NCI-H2029 treated with DMSO at 0.1 percent for 48 hours (cell line): ENCODE results near the gene SLC24A3.

ENCODE experiments used
- DNase-seq: peaks from one replicate; lab custom pipeline; 2025; lab: John Stamatoyannopoulos, UW

The SLC24A3 gene

DNA sequence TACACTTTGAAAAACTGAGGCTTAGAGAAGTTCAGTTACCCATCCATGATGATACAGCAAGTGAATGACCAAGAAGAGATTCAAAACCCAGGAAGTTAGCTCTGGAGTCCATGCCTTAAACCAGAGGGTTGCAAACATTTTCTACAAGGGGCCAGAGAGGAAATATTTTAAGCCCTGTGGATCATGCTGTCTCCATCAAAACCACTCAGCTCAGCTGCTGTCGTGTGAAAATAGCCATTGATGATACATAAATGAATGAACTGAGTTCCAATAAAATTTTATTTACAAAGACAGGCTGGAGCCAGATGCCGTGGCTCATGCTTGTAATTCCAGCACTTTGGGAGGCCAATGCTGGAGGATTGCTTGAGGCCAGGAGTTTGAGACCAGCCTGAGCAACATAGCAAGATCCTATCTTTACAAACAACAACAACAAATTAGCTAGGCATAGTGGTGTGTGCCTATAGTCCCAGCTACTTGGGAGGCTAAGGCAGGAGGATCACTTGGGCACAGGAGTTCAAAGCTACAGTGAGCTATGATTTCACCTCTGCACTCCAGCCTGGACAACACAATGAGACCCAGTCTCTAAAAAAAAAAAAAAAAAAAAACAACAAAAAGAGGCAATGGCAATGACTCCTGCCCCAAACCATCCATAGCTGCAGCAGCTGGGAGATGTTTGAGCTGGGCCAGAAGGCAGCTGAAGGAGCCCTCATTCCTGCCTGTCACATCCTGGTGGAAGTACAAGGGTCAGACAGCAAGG, 501.6 kb downstream of the SLC24A3 start:
- DNase-seq: no peak

- DNase-seq: no peak
Measured at GRCh38 chr20:19714579-19714840, 502.1 kb downstream of the SLC24A3 start.

DNA sequence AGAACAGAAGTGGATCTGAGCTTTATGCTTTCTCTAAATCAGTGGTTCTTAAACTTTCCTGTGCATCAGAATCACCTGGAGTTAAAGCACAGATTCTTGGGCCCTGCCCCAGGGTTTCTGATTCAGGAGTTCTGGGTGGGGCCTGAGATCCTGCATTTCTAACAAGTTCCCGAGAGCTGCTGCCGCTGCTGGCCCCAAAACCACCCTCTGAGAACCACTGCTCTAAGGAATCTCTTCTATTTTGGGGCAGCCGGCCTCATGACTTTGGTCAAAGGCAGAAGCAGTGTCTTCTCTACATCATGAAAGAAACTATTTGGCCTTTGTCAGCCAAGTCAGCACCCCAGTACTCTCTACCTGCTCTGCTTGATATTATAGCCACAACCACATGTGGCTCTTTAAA, 503.5 kb downstream of the SLC24A3 start:
- DNase-seq: no peak

DNA sequence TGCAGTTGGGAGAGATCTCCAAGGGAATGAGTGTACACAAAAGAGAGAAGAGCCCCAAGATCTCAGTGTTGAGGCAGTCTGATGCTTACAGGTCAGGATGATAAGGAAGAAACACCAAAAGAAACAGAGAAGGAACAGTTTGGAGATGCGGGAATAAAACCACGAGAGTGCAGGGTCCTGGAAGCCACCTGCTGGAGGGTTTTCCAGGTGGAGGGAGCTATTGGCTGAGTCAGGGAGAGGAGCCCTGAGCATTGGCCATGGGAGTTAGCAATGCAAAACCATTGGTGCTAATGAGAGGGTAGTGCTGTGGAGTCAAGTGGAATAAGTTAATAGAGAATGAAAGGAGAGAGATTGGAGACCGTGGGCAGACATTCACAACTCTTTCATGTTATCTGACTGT, 506.4 kb downstream of the SLC24A3 start:
- DNase-seq: no peak

DNA sequence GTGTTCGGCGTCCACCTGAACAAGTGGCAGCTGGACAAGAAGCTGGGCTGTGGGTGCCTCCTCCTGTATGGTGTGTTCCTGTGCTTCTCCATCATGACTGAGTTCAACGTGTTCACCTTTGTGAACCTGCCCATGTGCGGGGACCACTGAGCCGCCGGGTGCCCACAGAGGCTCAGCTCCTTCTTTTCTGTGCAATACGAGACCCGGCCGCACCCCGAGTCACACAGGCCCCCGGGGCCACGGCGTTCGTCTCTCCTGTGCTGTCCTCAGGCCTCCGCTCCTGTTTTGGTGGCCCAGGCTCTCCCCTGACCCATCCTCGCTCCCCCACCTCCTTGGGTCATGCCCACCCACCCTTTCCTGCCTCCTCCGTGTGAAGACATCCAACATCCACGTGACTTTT, 508.5 kb downstream of the SLC24A3 start:
- DNase-seq: no peak

GRCh38 chr20:19723051-19723450, 510.6 kb downstream of the SLC24A3 start:
- no peak for DNase-seq

DNA sequence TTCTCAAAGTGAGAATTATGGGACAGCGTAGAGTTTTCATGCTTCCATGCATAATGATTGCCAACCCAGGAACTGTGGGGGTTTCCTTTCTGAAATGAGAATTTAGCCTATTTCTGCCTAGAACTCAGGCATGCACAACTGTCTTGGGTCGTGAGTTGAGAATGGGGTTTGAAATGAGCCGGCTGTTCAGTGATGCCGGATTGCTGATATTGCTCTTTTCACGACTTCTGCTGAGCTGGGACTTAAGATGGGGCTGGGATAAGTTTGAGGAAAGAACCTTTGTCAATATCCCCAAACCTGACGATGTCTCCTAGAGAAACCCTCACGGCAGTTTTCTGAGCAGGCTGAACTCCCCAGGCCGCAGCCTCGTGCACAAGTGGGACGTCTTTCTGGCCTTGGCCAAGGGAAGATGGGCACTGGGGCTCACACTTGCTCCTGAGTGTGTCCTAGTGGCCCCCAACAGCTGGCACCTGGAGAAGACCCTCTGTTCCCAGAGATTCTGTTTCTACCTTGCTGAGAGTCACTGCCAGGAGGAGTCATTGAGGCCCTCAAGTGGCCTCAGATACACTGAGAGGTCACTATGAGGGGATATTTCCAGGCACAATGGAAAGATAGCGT, 511.5 kb downstream of the SLC24A3 start:
- DNase-seq: no peak

DNA sequence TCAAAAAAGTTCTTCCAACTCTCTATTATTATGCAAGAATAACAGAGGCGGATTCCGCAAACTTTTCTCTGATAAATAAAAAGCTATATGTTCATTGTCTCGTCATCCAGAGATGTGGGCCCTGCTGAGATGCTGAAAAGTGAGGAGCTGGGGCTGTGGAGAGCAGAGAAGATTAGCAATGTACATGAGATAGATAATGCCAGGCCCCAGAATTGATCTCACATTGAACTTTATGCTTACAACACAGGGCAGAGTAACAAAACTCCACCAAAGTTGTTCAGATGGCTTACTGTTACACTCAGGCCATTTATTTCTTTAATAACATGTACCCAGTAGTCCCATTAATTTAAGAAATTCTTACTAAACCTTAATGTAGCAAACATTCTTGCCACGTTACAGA, 512.9 kb downstream of the SLC24A3 start:
- no peak for DNase-seq

GRCh38 chr20:19725814-19726525, 513.5 kb downstream of the SLC24A3 start:
- no peak for DNase-seq

- DNase-seq: no peak
Measured at GRCh38 chr20:19727251-19727847, 514.9 kb downstream of the SLC24A3 start.

- no peak for DNase-seq
Measured at GRCh38 chr20:19729672-19730071, 517.2 kb downstream of the SLC24A3 start.

- DNase-seq: no peak
Measured at GRCh38 chr20:19730706-19731105, 518.3 kb downstream of the SLC24A3 start.

- no peak for DNase-seq
Measured at GRCh38 chr20:19734811-19735210, 522.4 kb downstream of the SLC24A3 start.

GRCh38 chr20:19735446-19735845, 523.0 kb downstream of the SLC24A3 start:
- DNase-seq: no peak

DNA sequence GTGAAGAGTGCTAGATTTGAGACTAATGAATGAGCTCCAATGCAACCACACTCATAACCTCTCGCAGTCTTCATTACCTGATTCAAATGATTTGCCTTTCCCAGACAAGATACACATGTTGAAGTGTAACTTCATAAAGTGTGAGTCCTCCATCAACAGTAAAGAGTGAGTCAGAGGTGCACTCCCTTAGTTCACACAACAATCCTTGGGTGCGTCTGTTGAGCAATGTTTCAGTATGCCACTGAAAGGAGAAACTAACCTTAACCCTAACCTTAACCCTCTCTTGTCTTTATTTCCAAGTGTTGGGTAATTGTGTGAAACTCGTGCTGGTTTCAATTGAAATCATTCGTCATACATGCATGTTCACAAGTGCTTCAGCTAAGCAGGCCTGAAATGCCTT, 524.6 kb downstream of the SLC24A3 start:
- DNase-seq: no peak

DNA sequence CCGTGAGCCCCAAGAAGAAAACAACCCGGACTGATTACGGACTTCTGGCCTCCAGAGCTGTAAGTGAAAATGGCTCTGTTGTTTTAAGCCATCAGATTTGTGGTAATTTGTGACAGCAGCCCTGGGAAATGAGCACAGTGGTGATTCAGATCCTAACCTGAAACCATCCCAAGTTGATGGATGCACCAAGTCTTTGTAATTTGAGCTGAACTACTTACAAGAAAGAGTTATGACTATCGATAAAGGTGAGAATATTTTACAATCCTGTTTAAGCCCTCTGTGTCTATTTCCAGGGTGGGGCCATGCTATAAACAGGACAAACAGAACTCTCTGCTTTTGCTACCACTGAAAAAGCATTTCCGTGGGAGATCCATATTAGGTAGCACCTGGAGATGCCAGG, 526.5 kb downstream of the SLC24A3 start:
- DNase-seq: no peak

- no peak for DNase-seq
Measured at GRCh38 chr20:19739351-19739750, 526.9 kb downstream of the SLC24A3 start.

GRCh38 chr20:19740512-19740911, 528.1 kb downstream of the SLC24A3 start:
- DNase-seq: no peak

DNA sequence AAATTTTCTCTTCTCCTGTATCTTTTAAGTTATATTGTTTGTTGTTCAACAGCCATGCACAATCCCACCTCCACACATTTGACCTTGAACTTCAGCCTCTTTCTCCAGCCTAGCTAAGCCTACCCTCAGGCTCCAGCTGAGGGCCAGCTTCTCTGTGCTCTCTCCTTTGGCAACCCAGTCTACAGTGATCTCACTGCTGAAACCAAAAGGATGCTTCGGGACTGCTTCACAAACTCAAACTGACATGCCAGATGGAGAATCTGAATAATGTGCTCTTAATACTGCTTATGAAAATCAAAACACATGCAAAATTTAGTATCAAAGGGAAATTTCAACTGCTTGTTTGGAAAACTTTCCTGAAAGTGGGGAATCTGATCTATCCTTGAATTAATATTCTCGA, 529.5 kb downstream of the SLC24A3 start:
- DNase-seq: no peak

DNA sequence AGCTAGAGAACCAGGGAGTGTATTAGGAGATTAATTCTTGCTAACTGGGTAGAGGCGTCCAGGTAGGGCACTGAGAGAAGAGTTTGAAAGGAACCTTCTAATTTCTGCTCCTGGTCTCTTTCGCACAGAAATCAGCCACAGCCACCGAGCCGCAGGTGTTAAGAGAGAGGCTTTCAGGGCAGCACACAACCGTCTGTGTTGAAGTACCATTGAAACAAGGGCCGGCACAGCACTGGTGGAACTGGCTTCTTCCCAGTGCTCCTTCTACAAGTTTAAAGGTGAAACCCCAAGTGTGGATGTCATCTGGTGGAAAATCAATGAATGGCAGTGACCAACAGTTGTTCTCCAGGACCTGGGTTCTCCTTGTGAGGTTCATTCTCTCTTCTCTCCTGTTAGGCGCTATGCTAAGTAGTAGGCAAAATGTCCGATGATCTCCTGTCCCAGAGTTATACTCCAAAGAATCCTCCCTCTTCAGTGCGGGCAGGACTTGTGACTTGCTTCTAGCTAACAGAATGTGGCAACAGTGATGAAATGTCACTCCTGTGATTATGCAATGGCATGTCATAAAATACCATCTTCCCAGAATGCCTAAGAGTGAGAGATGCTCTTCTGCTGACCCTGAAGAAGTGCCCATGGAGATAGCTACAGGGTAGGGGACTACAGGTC, 530.7 kb downstream of the SLC24A3 start:
- DNase-seq: no peak

DNA sequence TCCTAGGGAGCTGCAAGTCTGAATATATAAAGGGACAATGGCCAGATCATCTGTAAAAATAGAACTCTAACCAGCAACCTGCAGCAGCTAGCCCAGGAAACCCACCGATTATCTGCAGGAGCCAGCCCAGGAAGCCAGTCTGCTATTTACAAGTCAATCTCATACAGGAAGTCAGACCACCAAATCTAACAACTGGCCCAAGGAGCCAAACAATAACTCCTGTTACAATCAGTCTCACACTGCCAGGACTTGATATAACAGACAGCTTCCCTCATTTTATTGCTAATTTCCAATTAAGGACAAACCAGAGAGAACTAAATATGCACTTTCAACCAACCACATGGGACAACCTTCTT, 531.2 kb downstream of the SLC24A3 start:
- DNase-seq: no peak

- no peak for DNase-seq
Measured at GRCh38 chr20:19745106-19745505, 532.7 kb downstream of the SLC24A3 start.

GRCh38 chr20:19745584-19745983, 533.1 kb downstream of the SLC24A3 start:
- DNase-seq: no peak
